HEK293T (cell line): Measurements from ENCODE around the gene FRRS1.

Experiments used
- BHLHE40 ChIP-seq: fragments of 450-650 bp; IDR thresholded peaks from 2 replicates; pipeline ENCODE4 v1.6.1; 2016; ENCODE audit warnings: mild to moderate bottlenecking, moderate library complexity, borderline replicate concordance
- FOXM1 ChIP-seq: fragments of 450-650 bp; IDR thresholded peaks from 2 replicates; pipeline ENCODE4 v1.6.1; 2017; ENCODE audit warnings: mild to moderate bottlenecking, borderline replicate concordance
- SP1 ChIP-seq: fragments of 450-650 bp; IDR thresholded peaks from 2 replicates; pipeline ENCODE4 v1.6.1; 2017

DNA sequence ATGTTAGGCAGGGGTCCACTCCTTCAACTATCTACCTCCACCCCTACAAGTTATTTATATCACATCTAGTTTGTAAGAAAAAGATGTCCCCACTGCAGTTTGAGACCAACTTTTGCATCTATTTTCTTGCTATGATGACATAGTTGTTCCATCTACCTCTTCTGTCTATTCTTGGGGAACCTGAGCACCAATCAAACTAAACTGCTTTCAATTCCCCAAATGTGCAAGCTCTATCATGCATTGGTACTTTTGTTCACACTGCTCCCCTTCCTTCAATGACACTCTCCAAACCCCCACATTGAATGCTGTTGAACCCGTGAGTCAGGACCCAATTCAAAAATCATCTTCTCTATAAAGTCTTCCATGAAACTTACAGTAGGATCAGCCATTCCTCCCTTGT lies 16.0 kb upstream of the FRRS1 start:
- TF ChIP-seq BHLHE40 (no peak), FOXM1 (no peak), SP1 (no peak)
